Measurements from ENCODE around the gene RAPGEF2. TPM values are rescaled to one million over a fixed set of nuclear protein-coding genes. Genes with fewer than 3 reads are reported as not detected.

RAPGEF2 gene
- total and polyA plus RNA-seq, 2 of the 8 experiments (the other 6 are each of a cell fraction or from before 2014, with no cell fraction given): 24.4 to 48.6 TPM

- TF ChIP-seq CHD7 (IDR thresholded peaks at IDR 0.05; ENCODE audit: insufficient replicate concordance, low read length): no peak
- no peak for TF ChIP-seq RNF2 (IDR thresholded peaks at IDR 0.05; ENCODE audit: borderline replicate concordance, low read depth, low read length, missing control alignments, poor library complexity, severe bottlenecking)
- TF ChIP-seq HDAC2 (IDR thresholded peaks at IDR 0.05; ENCODE audit: borderline replicate concordance in 1 of 2, low read depth in 2 of 2, low read length in 2 of 2): no peak
- TF ChIP-seq CTBP2 (IDR thresholded peaks at IDR 0.05; ENCODE audit: borderline replicate concordance, insufficient read depth, insufficient read length, low read length): no peak
Measured at GRCh38 chr4:159287767-159288166, 184.9 kb downstream of the RAPGEF2 start (continued).

All from H1 (cell line).